GM12801 (cell line): Measurements from ENCODE around the gene NPIPA7.
"Not testable (repeated sequence)": the region's sequence is repeated elsewhere in the genome, so short reads cannot be mapped to it uniquely, and the experiment has no call there.

Experiments
- TF ChIP-seq, protein P1 (sequence below): IDR thresholded peaks from one replicate; pipeline ENCODE4 v1.5.1; 2011; ENCODE audit warnings: control low read depth; ENCODE audit not compliant: insufficient read length; ENCODE audit errors: extremely low read depth

Gene NPIPA7

GRCh38 chr16:16378840-16379239, at the start of gene NPIPA7:
Gene NPIPA7 (plus strand): TSS chr16:16379140. CDS start chr16:16379245, 105 bp downstream.
- TF ChIP-seq, protein P1, sequence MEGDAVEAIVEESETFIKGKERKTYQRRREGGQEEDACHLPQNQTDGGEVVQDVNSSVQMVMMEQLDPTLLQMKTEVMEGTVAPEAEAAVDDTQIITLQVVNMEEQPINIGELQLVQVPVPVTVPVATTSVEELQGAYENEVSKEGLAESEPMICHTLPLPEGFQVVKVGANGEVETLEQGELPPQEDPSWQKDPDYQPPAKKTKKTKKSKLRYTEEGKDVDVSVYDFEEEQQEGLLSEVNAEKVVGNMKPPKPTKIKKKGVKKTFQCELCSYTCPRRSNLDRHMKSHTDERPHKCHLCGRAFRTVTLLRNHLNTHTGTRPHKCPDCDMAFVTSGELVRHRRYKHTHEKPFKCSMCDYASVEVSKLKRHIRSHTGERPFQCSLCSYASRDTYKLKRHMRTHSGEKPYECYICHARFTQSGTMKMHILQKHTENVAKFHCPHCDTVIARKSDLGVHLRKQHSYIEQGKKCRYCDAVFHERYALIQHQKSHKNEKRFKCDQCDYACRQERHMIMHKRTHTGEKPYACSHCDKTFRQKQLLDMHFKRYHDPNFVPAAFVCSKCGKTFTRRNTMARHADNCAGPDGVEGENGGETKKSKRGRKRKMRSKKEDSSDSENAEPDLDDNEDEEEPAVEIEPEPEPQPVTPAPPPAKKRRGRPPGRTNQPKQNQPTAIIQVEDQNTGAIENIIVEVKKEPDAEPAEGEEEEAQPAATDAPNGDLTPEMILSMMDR = not testable (repeated sequence)
